Stimulated activated CD4-positive, alpha-beta T cell treated with anti-CD3 and anti-CD28 coated beads, Interleukin-2, amount 100 ng/mL, for 24 hours (primary cell): Measurements from ENCODE around the gene SCG5.

ENCODE experiments used
- DNase-seq, 2 donors: peaks; one replicate each; pipeline ENCODE4 v3.0.0-alpha.2; 2020

The SCG5 gene

DNA sequence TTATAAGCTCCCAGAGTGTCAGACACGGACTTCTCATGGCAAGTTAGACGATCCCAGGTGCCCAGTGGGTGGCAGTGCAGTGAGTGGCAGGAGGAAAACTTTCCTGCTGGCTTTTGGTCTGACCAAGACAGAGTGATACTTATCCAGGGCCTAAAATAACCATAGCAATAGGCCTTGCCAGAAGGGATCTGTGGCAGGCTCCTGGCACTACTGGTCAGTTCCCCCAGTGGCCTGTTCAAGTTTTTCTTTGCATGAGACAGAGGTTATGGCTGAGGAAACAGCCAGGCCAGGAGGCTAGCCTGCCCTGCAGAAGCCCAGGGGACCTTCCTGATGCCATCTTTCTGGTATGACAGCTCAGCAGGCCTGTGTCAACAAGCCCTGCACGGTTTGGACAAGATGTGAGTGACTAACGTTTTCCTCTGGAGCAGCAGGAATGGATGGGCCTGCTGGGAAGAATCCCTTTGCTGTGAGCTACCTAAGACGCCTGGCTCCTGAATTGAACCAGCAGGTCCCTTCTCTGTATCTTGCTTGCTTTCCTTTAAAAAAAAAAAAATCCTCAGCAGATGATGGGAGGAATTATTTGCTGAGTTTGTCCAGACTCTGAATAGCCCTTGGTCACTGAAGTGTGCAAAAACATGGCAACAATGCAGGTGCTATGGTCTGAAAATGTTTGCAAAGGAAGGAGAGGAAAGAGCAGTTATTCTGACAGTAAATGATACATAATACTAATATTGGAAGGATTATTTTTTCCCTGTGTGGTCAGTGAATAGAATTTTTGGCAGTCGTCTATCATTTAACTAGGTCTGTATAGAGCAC is 18.0 kb downstream of the SCG5 start:
- no peak for DNase-seq

DNA sequence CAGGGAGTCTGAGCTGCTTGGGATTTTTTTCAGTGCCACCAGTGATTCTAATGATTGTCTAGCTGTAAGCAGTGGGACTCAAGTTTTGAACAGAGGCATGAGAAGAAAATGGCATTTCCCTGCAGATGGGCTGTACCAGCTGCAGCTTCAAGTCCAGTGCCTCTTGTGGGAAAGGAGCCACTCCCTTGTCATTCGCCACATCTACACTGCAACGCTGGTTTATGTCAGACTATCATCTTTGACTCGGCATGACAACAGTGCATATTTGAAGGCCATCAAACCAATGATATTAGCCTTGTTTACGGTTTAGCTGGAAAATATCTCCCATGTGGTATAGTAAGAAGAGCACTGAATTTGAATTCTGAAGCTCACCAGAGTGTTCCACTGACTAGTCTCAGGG is 22.2 kb downstream of the SCG5 start:
- DNase-seq, result no peak

DNA sequence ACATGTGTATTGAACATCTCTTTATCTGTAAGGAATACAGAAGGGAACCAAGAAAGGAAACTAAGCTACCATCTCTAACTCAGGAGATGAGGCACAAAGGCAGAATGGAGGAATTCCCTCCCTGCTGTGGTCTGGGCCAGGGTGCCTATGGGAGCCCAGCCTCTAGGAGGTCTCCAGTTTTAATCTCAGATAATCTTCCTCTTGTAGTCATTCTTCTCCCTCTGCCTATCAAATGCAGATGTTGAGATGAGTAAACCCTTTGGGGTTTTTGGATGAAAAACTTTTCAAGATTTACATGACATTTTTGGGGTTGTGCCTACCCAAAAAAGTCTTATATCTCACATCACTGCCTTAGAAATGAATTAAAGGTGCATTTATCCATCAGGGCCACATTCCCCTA is 23.3 kb downstream of the SCG5 start:
- DNase-seq, result no peak

DNA sequence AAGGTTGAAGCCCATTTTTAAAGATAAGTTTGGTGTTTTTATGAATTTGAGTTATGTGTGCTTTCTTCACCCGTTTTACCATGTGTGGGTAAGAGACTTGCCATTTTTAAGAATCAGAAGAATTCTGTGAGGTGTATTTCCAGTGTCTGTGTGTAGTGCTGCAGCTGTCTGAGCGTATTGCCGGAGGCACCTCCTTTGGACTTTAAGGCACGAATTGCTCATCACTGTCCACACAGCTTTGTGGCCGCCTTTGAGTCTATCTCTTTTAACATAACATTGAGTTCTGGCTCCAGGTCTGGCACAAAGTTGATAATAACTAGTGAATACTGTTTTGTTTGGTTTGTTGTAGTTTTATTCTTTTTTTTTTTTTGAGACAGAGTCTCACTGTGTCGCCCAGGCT is 25.8 kb downstream of the SCG5 start:
- no peak for DNase-seq

DNA sequence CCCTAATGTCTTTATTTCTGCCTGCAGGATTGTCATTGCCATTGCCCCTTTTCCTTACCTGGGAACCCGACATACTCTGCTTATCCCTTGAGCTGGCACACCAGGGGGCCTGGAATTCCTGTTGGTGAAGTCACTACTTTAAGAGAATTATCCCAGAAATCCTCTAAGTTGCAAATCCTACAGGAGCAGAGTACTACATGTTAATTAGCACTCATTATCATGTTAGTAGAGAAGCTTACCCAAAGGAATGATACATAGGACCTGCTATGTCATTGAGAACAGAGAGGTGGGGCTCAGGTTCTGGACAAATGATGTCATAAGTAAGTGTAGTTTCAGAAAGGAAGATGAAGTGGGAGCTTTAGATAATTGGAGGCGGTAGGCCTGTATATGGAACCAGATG is 27.4 kb downstream of the SCG5 start:
- DNase-seq, result no peak

DNA sequence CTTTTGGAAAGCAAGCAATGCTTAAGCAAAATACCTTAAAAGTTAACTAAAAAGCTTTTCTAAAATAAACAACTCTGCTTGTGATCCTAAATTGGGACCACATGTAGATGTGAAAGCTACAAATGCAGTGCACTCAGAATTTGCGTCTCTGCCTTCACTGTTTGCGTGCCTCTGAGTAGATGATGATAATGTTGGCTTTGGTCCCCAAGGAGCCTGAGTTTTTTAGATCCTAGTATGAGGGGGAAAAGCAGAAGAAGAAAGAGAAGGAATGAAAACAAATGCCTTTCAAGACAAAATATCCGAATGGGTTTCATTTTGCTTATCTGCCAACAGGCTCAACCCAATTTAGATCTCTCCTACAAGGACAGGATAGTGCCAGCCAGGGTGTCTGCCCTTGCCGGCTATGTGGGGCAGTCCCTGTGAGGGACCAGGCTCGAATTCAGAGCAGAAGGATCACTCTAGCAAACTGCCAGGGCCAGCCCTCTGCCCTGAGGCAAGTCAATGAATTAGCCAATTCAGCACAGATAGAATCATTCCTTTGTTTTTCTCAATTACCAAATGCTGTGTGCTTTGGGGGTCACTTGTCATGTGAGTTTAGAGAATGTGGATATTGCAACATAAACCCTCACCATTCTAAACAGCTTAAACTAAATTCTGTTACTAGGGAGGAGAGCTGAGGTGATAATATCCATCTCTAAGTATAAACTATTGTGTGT is 28.5 kb downstream of the SCG5 start:
- DNase-seq, result no peak

DNA sequence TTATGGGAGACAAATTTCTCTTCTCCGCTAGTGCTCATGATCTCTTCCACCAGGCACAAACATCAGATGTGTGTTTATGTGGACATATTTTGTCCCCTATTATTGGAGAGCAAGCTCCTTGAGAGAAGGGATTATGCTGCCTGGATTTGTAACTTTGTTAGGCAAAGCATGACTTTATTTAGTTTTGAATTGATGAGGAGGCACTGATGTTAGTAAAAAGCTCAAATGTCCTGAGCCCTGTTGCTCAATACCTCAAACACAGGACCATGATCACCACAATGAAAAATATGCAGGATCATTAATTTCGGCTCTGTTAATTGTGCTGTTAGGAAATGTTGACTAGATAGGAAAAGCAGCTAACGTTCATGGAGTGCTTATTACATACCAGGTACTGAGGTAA is 29.1 kb downstream of the SCG5 start:
- no peak for DNase-seq

DNA sequence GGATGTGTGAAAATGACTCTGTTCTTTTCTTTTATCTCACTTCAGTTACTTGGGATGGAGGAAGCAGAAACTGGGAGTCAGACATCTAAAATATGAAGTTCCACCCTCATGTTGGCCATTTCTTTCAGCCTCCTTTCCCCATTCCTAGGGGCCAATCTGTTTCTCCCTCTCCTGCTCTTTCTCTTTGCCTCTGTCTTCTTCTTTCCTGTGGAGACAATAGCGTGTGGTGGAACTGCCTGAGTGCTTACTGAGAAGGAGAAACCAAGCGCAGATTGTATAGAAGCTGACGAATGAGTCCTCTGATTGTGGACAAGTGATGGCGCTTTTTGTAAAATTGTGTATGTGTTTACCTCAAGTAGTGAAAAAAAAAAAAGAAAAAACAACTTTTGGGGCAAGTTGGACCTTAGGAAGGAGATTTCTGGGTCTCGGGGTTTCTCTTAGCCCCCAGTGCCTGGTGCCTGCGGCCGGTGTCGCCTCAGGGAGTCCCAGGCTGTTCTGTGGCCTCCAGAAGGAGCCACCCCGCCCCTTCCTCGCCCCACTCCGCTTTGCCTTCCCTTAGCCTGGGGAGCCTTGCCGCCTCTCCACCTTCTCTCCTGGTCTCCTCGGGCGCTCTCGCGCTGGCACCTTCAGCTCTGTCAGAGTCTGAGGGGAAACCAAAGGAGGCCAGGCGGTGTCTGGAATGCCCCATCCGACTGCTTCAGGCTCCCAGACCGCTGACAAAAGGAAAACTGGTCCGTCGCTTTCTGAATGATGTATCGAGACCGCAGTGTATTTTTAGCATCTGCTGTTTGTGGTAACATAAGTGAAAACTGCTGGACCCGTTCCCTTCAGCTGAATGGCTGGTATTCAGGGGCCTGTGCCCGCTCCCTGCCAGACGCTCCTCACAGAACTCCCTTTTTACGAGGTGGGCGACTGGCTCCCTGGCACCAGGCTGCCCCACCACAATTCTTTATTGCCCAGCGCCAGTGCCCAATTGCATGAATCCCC is 30.1 kb downstream of the SCG5 start:
- no peak for DNase-seq

DNA sequence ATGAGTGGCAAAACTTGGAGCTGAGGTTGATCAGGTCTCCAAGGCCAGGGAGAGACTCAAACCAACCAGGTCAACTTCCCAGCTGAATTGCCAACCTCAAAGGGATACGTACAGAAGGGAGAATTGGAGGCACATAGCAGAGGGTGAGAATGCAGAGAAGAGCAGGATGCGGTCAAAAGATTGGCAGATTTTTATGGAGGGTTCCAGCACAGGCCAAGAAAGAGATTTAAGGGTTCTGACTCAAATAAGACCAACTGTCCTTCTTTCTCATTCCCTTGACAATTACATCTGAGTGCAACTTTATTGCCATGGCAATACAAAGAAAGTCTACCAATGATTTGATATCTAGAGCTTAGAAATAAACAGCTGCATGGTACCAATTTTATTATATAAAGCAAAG is 33.2 kb downstream of the SCG5 start:
- DNase-seq, result no peak

DNA sequence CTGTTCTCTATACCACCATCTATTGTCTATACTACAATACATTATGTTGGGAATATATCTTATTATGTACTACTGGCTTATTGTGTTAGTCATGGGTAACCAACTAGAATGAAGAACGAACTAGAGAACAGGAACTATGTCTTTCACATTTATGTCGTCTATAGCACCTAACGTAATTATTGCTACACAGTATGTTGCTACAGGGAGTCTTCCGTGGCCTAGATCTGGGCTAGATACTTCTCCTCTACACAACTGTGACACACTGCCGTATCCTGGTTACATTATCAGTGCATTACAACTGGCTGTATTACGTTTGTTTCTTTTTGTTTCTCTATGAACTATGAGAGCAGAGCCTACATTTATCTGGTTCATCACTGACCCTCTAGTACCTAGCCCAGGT is 34.0 kb downstream of the SCG5 start:
- DNase-seq, result no peak

DNA sequence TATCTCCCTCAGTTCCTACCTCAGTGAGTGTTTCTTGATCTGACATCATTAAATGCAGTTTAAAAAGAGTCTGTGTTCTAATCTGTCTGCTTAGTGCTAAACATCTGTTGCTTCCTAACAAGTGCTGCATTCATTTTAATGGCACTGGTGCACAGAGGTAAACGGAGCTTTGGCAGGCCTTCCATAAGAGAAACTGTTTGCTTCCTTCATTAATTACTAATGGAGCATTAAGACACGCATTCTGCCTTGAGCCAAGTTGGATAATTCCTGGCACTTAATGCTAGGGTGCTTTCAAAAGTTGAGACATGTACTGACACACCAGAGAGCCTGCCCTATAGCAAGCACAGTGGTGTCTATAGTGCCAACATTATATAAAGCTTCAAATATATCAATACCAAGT is 34.7 kb downstream of the SCG5 start:
- DNase-seq, result no peak

DNA sequence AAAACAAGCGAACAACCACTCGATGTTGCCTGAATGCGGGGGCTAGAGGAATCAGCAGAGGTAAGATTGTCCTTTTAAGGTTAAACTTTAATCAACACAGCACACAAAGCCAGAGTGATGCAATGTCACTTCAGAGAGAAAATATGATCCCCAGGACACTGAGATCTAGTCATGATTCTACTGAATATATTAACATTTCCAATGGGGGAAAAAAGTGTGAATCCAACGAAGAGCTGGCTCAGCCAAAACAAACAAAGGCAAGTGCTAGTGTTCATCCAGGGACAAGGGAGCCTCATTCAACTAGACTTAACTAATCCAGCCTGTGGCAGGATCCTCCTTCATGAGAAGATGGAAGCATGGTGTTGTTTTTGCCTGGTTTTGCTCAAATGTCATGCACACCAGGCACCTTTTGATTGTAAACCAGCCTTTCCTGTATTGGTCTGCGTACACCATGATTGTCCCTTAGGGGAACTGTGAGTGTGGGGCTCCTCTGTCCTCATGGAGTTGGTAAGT is 35.8 kb downstream of the SCG5 start:
- DNase-seq, result no peak

DNA sequence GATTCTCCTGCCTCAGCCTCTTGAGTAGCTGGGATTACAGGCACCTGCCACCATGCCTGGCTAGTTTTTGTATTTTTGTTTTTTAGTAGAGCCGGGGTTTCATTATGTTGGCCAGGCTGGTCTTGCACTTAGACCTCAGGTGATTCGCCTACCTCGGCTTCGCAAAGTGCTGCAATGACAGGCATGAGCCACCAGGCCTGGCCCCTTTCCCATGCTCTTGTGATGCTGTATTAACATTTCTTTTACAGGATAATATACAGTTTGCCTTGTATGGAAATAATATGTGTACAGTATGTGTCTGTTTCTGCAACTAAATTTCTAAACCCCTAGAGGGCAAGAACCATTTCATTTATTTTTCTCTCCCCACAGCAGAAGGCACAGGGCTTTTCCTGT is 37.8 kb downstream of the SCG5 start:
- no peak for DNase-seq

DNA sequence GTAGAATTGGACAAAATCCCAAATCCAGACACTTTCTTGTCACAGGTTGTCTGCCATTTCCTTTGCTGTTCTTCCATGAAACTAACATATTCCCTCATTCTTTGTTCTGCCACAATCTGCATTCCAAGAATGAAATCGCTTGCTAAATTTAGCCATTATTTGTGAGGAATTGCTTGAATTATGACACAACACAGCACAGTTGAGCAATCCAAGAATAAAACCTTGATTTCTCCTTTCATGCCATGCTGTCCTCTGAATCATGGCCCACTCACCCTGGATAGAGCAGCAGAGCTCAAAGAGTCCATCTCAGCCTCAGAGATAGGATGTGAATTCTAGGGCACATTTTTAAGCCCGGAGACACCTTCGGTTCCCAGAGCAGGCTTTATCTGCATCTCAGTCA is 41.1 kb downstream of the SCG5 start:
- DNase-seq, result no peak

DNA sequence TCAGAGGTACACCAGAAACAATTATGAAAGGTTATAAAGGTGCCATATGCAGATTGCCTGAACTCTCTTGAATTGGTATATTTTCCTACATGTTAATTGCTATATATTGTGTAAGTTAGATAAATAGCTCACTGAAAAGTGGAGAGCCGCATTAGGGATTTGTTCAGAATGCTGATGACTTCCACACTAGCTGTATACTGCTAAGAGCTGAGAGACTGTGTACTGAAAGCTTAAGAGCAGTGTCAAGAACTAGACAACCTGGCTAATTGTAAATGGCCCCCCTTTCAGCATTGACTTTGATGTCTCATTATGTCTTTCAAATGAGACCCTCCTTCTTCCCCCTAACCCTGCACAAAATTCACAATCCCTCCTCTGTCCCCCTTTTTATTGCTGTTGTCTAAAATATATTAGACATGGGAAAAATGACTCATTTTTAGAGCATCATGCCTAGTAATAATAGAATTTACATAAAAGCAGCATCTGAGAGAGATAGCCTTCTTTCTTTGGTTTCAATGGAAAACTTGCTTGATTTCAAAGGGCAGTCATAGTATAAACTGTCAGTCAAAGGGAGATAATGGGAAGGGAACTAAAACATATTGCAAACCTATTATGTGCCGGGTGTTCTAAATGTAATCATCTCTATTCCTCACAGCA is 41.6 kb downstream of the SCG5 start:
- no peak for DNase-seq

DNA sequence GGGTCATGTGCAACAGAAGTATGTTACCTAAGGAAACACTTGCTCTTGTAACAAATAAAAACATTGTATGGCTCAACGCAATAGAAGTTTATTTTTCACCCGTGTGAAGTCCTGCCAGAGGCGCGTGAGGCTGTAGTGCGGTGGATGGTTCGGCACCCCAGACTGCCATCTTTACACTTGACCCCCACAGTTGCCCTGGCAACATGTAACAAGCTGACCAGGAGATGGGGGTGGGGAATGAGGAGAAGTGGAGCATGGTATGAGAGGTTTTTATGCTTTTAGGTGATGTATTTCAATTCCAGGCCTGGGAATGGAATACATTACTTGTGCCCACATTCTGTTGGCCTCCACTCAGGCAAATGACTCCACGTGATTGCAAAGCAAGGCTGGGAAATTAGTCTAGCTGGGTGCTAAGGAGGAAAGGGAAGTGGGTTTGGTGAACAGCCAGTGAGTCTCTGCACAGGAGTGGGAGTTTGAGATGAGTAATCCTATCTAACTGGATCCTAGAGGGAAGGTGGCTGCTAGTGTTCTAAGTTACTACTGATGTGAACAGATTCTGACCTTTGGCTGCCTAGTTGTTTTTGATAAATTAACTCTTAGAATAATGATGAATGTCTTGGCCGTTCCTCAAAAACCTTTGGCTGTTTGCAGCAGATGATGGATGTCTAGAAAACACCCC is 42.5 kb downstream of the SCG5 start:
- no peak for DNase-seq

DNA sequence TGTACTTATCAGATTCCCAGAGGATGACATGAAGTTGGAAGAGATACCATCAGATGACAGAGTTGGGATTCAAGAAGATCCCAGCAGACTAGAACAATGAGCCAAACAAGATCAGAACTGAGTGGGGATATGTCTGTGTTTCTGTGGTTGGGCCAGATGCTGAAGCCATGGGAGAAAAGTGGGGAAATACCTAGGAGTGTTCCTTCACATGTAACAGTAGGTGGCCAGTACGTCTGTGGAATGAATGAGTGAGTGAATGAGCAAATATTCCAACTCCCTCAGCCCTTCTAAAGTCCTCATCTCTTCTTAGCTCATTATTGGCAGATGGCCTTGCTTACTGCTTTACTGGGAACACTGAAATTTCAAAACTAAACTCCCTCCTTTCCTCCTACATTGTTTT is 44.1 kb downstream of the SCG5 start:
- no peak for DNase-seq

DNA sequence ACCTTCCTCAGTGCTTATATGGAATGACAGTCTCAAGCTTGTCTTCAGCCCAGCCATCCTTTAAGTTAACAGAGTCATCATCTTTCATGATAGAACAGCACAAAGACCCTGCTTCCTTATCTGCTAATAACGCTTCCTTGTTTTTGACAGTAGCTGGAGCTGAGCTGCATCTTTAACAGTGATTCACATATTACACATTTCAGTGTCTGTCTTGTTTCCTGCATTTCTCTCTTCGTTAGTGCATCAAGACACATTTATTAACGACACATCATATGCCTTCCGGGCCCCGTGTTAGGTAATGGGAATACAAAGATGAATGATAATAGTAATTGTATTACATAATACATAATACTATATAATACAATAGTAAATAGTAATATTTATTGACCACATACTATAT is 46.0 kb downstream of the SCG5 start:
- no peak for DNase-seq

DNA sequence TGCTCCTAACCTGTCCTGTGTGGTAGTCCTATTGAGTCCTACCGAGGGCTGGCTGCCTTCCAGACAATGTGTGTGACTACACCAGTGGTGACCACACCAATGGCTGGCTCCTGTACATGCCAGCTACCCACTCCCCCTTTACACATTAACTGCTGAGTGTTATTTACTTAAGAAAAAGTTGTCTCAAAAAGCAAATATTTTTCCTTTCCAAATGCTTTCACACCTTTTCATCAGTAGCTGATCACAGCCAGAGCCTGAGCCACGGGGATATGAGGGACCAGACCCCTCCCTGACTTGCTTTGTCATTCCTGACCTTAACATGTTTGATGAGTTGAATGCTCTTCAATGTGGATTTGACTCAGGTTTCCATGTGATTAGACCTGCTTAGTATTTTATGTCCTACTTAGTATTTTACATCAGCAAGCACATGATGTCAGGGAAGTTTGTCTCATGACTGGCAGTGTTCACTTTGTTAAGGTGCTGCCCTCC is 46.7 kb downstream of the SCG5 start:
- no peak for DNase-seq

DNA sequence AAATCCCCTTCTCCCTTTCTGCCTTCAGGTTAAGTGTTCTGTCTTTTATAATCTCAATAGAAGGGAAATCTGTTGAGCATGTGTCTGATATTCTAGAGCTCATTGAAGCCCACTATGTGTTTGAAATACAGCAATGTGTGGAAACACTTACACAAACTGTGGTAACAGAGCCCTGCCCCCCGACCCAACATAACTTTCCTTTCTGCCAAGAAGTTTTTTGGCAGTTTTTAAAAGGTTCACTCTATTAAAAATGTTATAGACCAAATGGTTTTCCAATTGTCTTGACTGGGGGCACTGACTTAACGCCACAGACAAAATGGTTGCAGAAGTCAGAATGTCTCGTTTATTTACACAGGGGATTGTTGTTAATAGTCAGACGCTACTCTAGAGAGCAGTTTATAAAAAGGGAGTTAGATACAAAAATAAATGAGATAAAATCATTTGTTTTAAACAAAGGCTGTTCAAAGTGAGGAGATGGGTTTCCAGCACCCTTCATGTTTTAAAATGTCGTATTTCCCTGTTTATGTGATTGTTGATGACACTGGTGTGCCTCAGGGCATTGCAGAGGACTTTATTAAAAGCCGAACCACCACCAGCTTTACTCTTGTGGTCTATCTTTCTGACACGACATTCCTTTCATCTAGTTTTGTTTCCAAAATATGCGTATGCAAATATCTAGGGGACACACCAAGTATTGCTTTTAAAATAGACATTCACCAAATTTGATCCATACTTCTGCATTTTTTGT is 49.6 kb downstream of the SCG5 start:
- DNase-seq, result no peak

DNA sequence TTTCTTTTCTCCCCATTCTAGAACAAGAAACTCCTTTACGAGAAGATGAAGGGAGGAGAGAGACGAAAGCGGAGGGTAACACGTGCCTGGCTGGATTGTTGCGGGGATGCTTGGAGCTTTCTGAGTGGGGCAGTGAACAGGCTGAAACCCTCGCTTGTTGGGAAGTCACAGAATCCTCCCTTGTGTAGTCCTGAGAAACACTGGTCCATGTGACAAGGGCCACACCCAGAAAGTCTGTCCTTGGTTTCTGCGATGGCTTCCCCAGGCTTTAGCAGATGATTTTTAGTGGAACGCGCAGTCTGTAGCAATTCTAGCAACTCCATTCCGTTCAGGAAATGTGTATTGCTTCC is 50.2 kb downstream of the SCG5 start:
- DNase-seq, result no peak
